Measurements from ENCODE around the gene HJURP. TPM values are rescaled to one million over a fixed set of nuclear protein-coding genes. Genes with fewer than 3 reads are reported as not detected.
A peak's percentile ranks its signal among the peaks of the same experiment; 100 is the strongest.

Gene HJURP
- total RNA-seq, 2 donors from 2014 or later = 0.16 to 0.37 TPM

DNA sequence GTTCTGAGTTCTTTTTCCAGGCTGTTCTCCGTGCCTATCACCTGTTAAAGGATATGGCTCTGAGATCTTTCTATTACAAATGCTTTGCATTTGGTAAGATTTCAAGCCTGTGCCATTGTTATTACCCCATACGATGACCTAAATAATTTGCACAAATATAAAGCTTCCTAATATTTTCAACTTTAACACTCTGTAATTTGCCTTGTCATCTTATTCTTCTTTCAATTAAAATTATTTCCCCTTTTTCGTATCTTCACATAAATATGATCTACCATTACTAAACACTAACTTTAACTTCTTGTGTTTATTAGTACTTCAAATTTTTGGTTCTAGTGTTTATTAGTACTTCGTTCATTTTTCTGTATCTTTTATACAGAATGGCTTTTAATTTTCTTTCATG lies 17.1 kb upstream of the HJURP start:
- Histone ChIP-seq H3K27ac (no peak overlapping the region), H3K4me3 (no peak overlapping the region), H3K9me3 (peaks cover 0 to 18% of the 10 kb centered on the region in 2 donors), H3K36me3 (no peaks in the 10 kb centered on the region), H3K27me3 (no peaks in the 10 kb centered on the region), H3K4me1 (no peaks in the 10 kb centered on the region)
- no peak for DNase-seq (ENCODE audit: low spot score)
- TF ChIP-seq, protein P1, sequence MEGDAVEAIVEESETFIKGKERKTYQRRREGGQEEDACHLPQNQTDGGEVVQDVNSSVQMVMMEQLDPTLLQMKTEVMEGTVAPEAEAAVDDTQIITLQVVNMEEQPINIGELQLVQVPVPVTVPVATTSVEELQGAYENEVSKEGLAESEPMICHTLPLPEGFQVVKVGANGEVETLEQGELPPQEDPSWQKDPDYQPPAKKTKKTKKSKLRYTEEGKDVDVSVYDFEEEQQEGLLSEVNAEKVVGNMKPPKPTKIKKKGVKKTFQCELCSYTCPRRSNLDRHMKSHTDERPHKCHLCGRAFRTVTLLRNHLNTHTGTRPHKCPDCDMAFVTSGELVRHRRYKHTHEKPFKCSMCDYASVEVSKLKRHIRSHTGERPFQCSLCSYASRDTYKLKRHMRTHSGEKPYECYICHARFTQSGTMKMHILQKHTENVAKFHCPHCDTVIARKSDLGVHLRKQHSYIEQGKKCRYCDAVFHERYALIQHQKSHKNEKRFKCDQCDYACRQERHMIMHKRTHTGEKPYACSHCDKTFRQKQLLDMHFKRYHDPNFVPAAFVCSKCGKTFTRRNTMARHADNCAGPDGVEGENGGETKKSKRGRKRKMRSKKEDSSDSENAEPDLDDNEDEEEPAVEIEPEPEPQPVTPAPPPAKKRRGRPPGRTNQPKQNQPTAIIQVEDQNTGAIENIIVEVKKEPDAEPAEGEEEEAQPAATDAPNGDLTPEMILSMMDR (IDR thresholded peaks at IDR 0.05) = no peak

DNA sequence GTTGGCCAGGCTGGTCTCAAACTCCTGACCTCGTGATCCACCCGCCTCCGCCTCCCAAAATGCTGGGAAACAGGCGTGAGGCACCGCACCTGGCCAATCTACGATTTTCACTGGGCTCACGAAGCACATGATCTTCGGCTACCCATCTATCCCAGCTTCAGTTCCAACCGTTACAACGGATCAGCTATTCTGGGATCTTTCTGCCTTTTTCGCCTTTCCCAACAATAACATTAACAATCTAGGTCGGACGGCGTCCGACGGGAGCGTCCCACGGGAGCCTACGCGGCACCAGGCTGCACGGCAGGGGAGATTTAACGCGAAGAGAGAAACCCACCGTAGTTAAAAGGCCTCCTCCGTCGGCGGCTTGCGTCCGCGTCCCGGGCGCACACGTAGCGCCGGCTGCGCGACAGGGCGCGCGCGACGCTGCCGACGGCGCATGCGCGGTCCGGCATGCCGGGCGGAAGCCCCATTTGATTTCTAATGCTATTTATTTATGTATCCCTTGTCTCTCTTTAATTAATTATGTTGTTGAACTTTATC lies 13.7 kb upstream of the HJURP start, which contains the start of gene MSL3B:
TSS of gene MSL3B (minus strand) at position 394 of the 540 bp plus-strand sequence.
- Histone ChIP-seq H3K36me3 (no peaks in the 10 kb centered on the region), H3K27ac (peak within 1 kb of the TSS in 1 of 2 donors; percentile 27), H3K9me3 (peaks cover 0 to 18% of the 10 kb centered on the region in 2 donors), H3K27me3 (no peaks in the 10 kb centered on the region), H3K4me3 (peak within 1 kb of the TSS; percentile 38 to 43), H3K4me1 (no peaks in the 10 kb centered on the region)
- TF ChIP-seq, protein P1 (IDR thresholded peaks at IDR 0.05) = no peak
- DNase-seq (ENCODE audit: low spot score) = no peak

DNA sequence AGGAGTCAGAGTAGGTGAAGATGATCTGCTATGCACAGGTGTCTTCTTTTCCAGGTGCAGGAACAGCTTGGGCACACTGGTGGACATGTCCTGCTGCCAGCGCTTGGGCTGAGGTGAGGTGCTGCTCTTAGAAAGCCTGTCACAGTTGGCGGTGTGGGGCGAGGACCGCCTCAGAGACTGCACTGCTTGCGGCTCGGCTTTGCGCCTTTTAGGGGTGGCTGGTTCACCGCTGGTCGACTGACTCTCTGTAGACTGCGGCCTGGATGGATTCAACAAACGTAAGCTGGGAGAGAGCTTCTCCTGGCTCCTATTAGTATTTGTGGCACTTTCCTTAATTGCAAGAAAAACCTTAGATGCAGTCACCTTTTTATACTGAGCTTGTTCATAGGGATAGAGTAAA lies 12.1 kb upstream of the HJURP start:
- H3K4me1 ChIP-seq = no peaks in the 10 kb centered on the region
- TF ChIP-seq, protein P1 (IDR thresholded peaks at IDR 0.05) = no peak
- H3K27ac ChIP-seq = no peak overlapping the region
- H3K4me3 ChIP-seq = no peak overlapping the region
- H3K9me3 ChIP-seq = peaks cover 0 to 18% of the 10 kb centered on the region in 2 donors
- H3K27me3 ChIP-seq = no peaks in the 10 kb centered on the region
- no peak for DNase-seq (ENCODE audit: low spot score)
- H3K36me3 ChIP-seq = no peaks in the 10 kb centered on the region

DNA sequence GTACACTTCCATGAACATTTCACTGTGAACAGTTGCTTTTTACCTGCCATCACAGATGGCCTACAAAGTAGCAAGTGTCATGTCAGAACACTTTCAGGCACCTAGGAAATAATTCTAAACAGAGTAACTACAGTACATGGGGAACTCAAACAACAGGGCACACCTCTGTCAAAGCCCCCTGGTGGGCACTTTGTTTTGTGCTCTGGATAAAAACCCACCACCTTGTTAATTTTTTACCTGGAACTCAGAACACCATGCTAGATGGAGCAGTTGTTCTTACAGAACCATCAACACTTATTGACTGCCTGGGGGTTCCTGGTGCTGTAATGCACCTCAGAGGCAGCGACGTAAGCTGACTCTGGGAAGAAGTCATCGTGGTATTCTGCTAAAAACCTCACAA lies 11.5 kb upstream of the HJURP start:
- H3K4me3 ChIP-seq = no peak overlapping the region
- TF ChIP-seq, protein P1 (IDR thresholded peaks at IDR 0.05) = no peak
- no peaks in the 10 kb centered on the region for H3K4me1 ChIP-seq
- H3K36me3 ChIP-seq = no peaks in the 10 kb centered on the region
- H3K27ac ChIP-seq = no peak overlapping the region
- H3K9me3 ChIP-seq = peaks cover 0 to 16% of the 10 kb centered on the region in 2 donors
- DNase-seq (ENCODE audit: low spot score) = no peak
- H3K27me3 ChIP-seq = no peaks in the 10 kb centered on the region

DNA sequence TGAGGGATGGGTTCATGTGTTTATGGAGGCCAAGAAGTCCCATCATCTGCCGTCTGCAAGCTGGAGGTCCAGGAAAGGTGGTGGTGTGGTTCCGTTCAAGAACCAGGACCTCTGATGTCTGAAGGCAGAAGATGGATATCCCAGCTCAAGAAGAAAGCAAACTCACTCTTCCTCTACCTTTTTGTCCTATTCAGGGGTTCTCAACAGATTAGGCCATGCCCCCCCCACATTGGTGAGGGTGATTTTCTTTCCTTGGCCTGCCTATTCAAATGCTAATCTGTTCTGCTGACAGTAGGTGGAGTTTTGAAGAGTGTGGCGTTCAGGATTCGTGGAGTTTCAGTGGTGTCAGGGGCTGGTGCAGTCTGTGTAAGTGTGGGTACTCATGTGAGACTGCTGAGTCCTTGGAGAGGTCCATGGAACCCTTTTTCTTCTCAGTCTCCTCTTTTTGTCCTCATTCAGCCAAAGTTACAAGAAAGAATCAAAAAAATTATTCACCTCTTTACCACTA lies 8.0 kb upstream of the HJURP start:
- H3K36me3 ChIP-seq = no peaks in the 10 kb centered on the region
- H3K9me3 ChIP-seq = no peaks in the 10 kb centered on the region
- H3K27ac ChIP-seq = no peak overlapping the region
- TF ChIP-seq, protein P1 (IDR thresholded peaks at IDR 0.05) = no peak
- no peaks in the 10 kb centered on the region for H3K27me3 ChIP-seq
- H3K4me1 ChIP-seq = no peaks in the 10 kb centered on the region
- no peak overlapping the region for H3K4me3 ChIP-seq
- DNase-seq (ENCODE audit: low spot score) = no peak

DNA sequence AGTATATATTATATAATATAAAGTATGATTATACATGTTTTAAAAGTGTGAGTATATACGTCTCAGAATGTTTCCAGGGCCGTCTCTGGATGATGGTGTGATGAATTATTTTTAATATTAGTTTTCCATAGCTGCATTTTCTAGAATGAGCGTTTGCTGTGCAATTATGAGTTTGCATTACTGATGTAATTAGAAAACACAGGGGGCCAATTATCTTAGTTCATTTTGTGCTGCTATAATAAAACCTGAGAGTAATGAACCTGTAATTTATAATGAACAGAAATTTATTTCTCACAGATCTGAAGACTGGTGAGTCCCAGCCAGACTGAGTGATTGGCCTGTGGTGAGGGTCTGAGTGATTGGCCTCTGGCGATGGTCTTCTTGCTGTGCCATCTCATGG lies 4.0 kb upstream of the HJURP start:
- no peaks in the 10 kb centered on the region for H3K27me3 ChIP-seq
- DNase-seq (ENCODE audit: low spot score) = no peak
- TF ChIP-seq, protein P1 (IDR thresholded peaks at IDR 0.05) = no peak
- H3K36me3 ChIP-seq = no peaks in the 10 kb centered on the region
- no peak overlapping the region for H3K4me3 ChIP-seq
- H3K27ac ChIP-seq = no peak overlapping the region
- H3K4me1 ChIP-seq = peaks cover 0 to 9% of the 10 kb centered on the region in 2 donors
- no peaks in the 10 kb centered on the region for H3K9me3 ChIP-seq
